ENCODE results near the gene KCNJ6.

DNA sequence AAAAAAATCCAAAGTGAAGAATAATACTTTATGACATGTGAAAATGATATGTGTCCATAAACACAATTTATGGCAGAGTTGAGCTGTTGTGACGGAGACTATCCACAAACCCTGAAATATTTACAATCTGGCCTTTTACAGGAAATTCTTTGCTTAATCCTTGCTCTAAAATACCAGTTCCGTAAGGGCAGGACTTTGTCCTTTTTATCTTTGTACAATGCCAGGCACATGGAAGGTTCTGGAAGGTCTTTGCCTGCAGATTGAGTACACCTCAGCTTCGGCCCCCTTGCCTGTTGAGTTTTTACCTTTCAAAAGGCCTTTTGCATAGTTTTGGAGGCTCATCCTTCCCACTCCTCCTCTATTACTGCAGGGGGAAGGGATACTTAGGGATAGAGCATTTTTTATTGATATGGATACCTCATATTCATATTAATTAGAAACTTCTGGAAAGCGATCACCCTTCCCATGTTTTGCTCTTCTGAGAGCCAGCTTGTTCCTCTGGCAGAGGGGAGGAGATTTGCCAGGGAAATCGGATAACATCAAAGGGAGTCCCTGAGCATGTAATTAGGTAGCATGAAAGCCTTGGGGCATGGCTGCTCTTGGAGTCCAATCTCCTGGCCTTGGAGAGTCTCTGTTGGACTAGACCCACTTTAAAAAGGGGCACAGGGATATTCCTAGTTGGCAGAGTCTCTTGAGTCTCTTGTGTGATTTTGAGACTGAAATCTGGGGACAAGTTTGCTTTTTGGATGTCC is 217.1 kb downstream of the KCNJ6 start:
- TF ChIP-seq, protein P1, sequence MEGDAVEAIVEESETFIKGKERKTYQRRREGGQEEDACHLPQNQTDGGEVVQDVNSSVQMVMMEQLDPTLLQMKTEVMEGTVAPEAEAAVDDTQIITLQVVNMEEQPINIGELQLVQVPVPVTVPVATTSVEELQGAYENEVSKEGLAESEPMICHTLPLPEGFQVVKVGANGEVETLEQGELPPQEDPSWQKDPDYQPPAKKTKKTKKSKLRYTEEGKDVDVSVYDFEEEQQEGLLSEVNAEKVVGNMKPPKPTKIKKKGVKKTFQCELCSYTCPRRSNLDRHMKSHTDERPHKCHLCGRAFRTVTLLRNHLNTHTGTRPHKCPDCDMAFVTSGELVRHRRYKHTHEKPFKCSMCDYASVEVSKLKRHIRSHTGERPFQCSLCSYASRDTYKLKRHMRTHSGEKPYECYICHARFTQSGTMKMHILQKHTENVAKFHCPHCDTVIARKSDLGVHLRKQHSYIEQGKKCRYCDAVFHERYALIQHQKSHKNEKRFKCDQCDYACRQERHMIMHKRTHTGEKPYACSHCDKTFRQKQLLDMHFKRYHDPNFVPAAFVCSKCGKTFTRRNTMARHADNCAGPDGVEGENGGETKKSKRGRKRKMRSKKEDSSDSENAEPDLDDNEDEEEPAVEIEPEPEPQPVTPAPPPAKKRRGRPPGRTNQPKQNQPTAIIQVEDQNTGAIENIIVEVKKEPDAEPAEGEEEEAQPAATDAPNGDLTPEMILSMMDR (IDR thresholded peaks at IDR 0.05): no peak
- TF ChIP-seq EP300 (IDR thresholded peaks at IDR 0.05): no peak
